Subcutaneous abdominal adipose tissue (tissue), 5 donors: ENCODE measurements around the gene ATL3.
A peak's percentile ranks its signal among the peaks of the same experiment; 100 is the strongest.
"Not testable (repeated sequence)": the region's sequence is repeated elsewhere in the genome, so short reads cannot be mapped to it uniquely, and the experiment has no call there.

Experiments used
- H3K27ac ChIP-seq: one replicate; pipeline ENCODE4 v1.7.0; 2013; ENCODE audit warnings: low read depth, mild to moderate bottlenecking, inconsistent platforms, low read length, moderate library complexity
- H3K27me3 ChIP-seq, 5 donors: one replicate each; pipeline ENCODE4 v1.7.0; 2013; ENCODE audit warnings: low read length in 5 of 5, inconsistent platforms in 1 of 5; ENCODE audit not compliant: control insufficient read depth in 5 of 5, insufficient read depth in 4 of 5
- H3K36me3 ChIP-seq, 5 donors: one replicate each; pipeline ENCODE4 v1.7.0; 2013; ENCODE audit warnings: low read length in 5 of 5; ENCODE audit not compliant: control insufficient read depth in 5 of 5, insufficient read depth in 5 of 5
- H3K4me1 ChIP-seq, 5 donors: one replicate each; pipeline ENCODE4 v1.7.0; 2013; ENCODE audit warnings: low read length in 5 of 5, mild to moderate bottlenecking in 3 of 5, moderate library complexity in 1 of 5; ENCODE audit not compliant: control insufficient read depth in 5 of 5, insufficient read depth in 5 of 5
- H3K4me3 ChIP-seq, 5 donors: one replicate each; pipeline ENCODE4 v1.7.0; 2013; ENCODE audit warnings: low read length in 5 of 5, low read depth in 1 of 5
- H3K9ac ChIP-seq, 5 donors: one replicate each; pipeline ENCODE4 v1.7.0; 2013; ENCODE audit warnings: low read length in 5 of 5, mild to moderate bottlenecking in 4 of 5, moderate library complexity in 3 of 5
- H3K9me3 ChIP-seq, 5 donors: one replicate each; pipeline ENCODE4 v1.7.0; 2013; ENCODE audit warnings: low read length in 5 of 5; ENCODE audit not compliant: control insufficient read depth in 5 of 5
- donor health status: healthy.
- donor health status: healthy.
- donor health status: healthy.
- donor health status: healthy.
- donor health status: healthy.

ATL3 gene

GRCh38 chr11:63667995-63668795, 3.0 kb downstream of the ATL3 start:
- Histone ChIP-seq H3K4me3 (peak overlapping the region in 1 of 5 donors; percentile 17), H3K27me3 (no peaks in the 10 kb centered on the region), H3K4me1 (peaks cover 5 to 68% (median 63%) of the 10 kb centered on the region in 5 donors), H3K9ac (peak overlapping the region in 2 of 5 donors; percentile 35 to 41), H3K36me3 (peaks cover 0 to 3% (median 0%) of the 10 kb centered on the region in 5 donors), H3K27ac (peak overlapping the region; percentile 98), H3K9me3 (no peaks in the 10 kb centered on the region)

- Histone ChIP-seq H3K4me3 (no peak overlapping the region), H3K4me1 (peaks cover 5 to 77% (median 71%) of the 10 kb centered on the region in 5 donors), H3K36me3 (peaks cover 0 to 3% (median 0%) of the 10 kb centered on the region in 5 donors), H3K9me3 (no peaks in the 10 kb centered on the region), H3K27ac (peak overlapping the region; percentile 98), H3K27me3 (no peaks in the 10 kb centered on the region), H3K9ac (no peak overlapping the region)
Observed at GRCh38 chr11:63666874-63667273, 4.3 kb downstream of the ATL3 start.

GRCh38 chr11:63663809-63664208, 7.4 kb downstream of the ATL3 start:
- Histone ChIP-seq H3K27me3 (no peaks in the 10 kb centered on the region), H3K27ac (peak overlapping the region; percentile 30), H3K4me3 (no peak overlapping the region), H3K36me3 (peaks cover 0 to 3% (median 0%) of the 10 kb centered on the region in 5 donors), H3K4me1 (peaks cover 5 to 57% (median 50%) of the 10 kb centered on the region in 5 donors), H3K9me3 (no peaks in the 10 kb centered on the region), H3K9ac (no peak overlapping the region)

GRCh38 chr11:63660972-63661371, 10.2 kb downstream of the ATL3 start:
- Histone ChIP-seq H3K4me3 (no peak overlapping the region), H3K4me1 (peaks cover 0 to 30% (median 22%) of the 10 kb centered on the region in 5 donors), H3K9ac (no peak overlapping the region), H3K27me3 (no peaks in the 10 kb centered on the region), H3K36me3 (peaks cover 5 to 18% (median 6%) of the 10 kb centered on the region in 5 donors), H3K27ac (no peak overlapping the region), H3K9me3 (no peaks in the 10 kb centered on the region)

GRCh38 chr11:63652671-63653070, 18.5 kb downstream of the ATL3 start:
- Histone ChIP-seq H3K9me3 (no peaks in the 10 kb centered on the region), H3K9ac (no peak overlapping the region), H3K4me3 (no peak overlapping the region), H3K27me3 (no peaks in the 10 kb centered on the region), H3K36me3 (peaks cover 15 to 53% (median 28%) of the 10 kb centered on the region in 5 donors), H3K27ac (no peak overlapping the region), H3K4me1 (peaks cover 0 to 10% (median 3%) of the 10 kb centered on the region in 5 donors)

- H3K27ac ChIP-seq = no peak overlapping the region
- H3K36me3 ChIP-seq = peaks cover 35 to 75% (median 54%) of the 10 kb centered on the region in 5 donors
Observed at GRCh38 chr11:63643205-63643604, 28.0 kb downstream of the ATL3 start.

GRCh38 chr11:63641727-63642126, 29.4 kb downstream of the ATL3 start:
- no peaks in the 10 kb centered on the region for H3K9me3 ChIP-seq
- H3K27ac ChIP-seq = no peak overlapping the region
- no peak overlapping the region for H3K4me3 ChIP-seq
- peaks cover 0 to 12% (median 9%) of the 10 kb centered on the region in 5 donors for H3K4me1 ChIP-seq
- H3K27me3 ChIP-seq = no peaks in the 10 kb centered on the region
- peaks cover 31 to 66% (median 47%) of the 10 kb centered on the region in 5 donors for H3K36me3 ChIP-seq
- H3K9ac ChIP-seq = no peak overlapping the region

More at GRCh38 chr11:63643205-63643604, 28.0 kb downstream of the ATL3 start:
- no peaks in the 10 kb centered on the region for H3K9me3 ChIP-seq
- no peak overlapping the region for H3K9ac ChIP-seq
- no peaks in the 10 kb centered on the region for H3K27me3 ChIP-seq
- H3K4me3 ChIP-seq = no peak overlapping the region
- peaks cover 0 to 12% (median 9%) of the 10 kb centered on the region in 5 donors for H3K4me1 ChIP-seq

- H3K4me3 ChIP-seq = no peak overlapping the region
- no peaks in the 10 kb centered on the region for H3K27me3 ChIP-seq
- no peak overlapping the region for H3K9ac ChIP-seq
- peaks cover 0 to 6% (median 0%) of the 10 kb centered on the region in 5 donors for H3K4me1 ChIP-seq
- peaks cover 35 to 62% (median 48%) of the 10 kb centered on the region in 5 donors for H3K36me3 ChIP-seq
- H3K9me3 ChIP-seq = no peaks in the 10 kb centered on the region
- H3K27ac ChIP-seq = no peak overlapping the region
Observed at GRCh38 chr11:63639199-63639832, 31.9 kb downstream of the ATL3 start.

- not testable (repeated sequence) for H3K9me3 ChIP-seq, H3K4me1 ChIP-seq, H3K27ac ChIP-seq, H3K9ac ChIP-seq, H3K4me3 ChIP-seq, H3K27me3 ChIP-seq
- H3K36me3 ChIP-seq = peaks cover 31 to 55% (median 40%) of the 10 kb centered on the region in 5 donors
Observed at GRCh38 chr11:63638436-63638835, 32.7 kb downstream of the ATL3 start.
